ENCODE measurements around the gene ITGB7.

The ITGB7 gene

DNA sequence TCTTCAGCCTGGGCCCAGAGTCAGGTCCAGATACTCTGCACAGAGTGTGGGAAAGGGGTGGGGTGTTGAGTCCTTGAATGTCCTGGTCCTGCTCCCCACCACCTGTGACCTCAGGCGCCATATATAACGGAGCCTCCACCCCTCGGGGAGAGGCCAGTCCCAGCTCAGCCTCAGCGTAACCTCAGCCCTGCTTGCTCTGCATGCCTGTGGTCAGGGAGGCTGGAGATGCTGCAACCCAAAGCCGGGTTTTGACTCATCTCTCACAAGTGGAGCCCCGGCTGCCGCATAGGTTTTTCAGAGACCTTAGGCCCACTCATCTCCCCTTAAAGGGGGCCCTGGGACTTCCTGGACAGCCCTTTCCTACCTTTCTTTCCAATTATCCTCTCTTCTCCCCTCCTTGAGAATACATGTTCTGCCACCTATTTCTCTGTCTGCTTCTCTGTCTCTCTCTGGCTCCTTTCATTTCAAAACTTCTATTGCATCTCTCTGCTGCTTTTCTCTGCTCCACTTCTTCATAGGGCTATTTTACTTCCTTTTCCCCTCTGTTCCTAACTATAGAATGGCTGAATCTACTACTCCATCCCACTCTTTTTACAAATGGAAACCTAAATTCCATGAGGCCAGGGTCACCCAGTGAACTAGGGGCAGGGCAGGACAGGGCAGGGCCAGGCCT, 1.2 kb downstream of the ITGB7 start:
- no peak for TF ChIP-seq SIN3A (IDR thresholded peaks at IDR 0.05; ENCODE audit: borderline replicate concordance, insufficient read depth, low read length)
- no peak for TF ChIP-seq TAF1 (IDR thresholded peaks at IDR 0.05; ENCODE audit: borderline replicate concordance, insufficient read depth, low read length)
- TF ChIP-seq, protein P1, sequence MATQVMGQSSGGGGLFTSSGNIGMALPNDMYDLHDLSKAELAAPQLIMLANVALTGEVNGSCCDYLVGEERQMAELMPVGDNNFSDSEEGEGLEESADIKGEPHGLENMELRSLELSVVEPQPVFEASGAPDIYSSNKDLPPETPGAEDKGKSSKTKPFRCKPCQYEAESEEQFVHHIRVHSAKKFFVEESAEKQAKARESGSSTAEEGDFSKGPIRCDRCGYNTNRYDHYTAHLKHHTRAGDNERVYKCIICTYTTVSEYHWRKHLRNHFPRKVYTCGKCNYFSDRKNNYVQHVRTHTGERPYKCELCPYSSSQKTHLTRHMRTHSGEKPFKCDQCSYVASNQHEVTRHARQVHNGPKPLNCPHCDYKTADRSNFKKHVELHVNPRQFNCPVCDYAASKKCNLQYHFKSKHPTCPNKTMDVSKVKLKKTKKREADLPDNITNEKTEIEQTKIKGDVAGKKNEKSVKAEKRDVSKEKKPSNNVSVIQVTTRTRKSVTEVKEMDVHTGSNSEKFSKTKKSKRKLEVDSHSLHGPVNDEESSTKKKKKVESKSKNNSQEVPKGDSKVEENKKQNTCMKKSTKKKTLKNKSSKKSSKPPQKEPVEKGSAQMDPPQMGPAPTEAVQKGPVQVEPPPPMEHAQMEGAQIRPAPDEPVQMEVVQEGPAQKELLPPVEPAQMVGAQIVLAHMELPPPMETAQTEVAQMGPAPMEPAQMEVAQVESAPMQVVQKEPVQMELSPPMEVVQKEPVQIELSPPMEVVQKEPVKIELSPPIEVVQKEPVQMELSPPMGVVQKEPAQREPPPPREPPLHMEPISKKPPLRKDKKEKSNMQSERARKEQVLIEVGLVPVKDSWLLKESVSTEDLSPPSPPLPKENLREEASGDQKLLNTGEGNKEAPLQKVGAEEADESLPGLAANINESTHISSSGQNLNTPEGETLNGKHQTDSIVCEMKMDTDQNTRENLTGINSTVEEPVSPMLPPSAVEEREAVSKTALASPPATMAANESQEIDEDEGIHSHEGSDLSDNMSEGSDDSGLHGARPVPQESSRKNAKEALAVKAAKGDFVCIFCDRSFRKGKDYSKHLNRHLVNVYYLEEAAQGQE (IDR thresholded peaks at IDR 0.05; ENCODE audit: insufficient read depth in 1 of 2, low read depth in 2 of 2, low read length in 2 of 2), result no peak
- no peak for TF ChIP-seq POLR2AphosphoS5 (IDR thresholded peaks at IDR 0.05; ENCODE audit: low read depth, low read length)
- no peak for TF ChIP-seq FOXP2 (optimal IDR thresholded peaks at IDR 0.05; ENCODE audit: borderline replicate concordance, extremely low read depth, extremely low read length, insufficient read depth)

DNA sequence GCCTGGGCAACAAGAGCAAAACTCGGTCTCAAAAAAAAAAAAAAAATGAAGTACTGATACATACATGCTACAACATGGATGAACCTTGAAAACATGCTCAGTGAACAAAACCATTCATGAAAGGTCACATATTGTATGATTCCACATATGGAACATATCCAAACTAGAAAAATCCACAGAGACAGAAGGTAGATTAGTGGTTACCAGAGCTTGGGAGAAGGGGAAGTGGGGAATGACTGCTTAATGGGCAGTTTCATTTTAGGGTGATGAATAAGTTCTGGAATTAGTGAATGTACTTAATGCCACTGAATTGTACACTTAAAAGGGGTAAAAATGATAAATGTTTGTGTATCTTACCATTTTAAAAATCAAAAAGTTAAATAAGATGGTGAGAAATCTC, 2.7 kb downstream of the ITGB7 start:
- TF ChIP-seq POLR2AphosphoS5 (IDR thresholded peaks at IDR 0.05; ENCODE audit: low read depth, low read length) (no peak), SIN3A (IDR thresholded peaks at IDR 0.05; ENCODE audit: borderline replicate concordance, insufficient read depth, low read length) (no peak), FOXP2 (optimal IDR thresholded peaks at IDR 0.05; ENCODE audit: borderline replicate concordance, extremely low read depth, extremely low read length, insufficient read depth) (no peak), TAF1 (IDR thresholded peaks at IDR 0.05; ENCODE audit: borderline replicate concordance, insufficient read depth, low read length) (no peak)
- TF ChIP-seq, protein P1 (IDR thresholded peaks at IDR 0.05; ENCODE audit: insufficient read depth in 1 of 2, low read depth in 2 of 2, low read length in 2 of 2), result no peak

DNA sequence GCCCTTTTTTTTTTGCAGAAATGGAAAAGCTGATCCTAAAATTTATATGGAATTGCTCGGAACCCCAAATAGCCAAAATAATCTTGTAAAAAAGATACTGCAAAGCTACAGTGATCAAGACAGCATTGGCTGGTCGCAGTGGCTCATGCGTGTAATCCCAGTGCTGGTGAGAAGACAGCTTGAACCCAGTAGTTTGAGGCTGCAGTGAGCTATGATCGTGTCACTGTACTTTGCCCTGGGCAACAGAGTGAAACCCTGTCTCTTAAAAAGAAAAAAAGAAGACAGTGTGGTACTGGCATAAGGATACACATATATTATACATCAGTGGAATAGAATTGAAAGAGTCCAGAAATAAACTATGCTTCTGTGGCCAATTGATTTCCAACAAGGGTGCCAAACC, 5.4 kb downstream of the ITGB7 start:
- TF ChIP-seq TAF1 (IDR thresholded peaks at IDR 0.05; ENCODE audit: borderline replicate concordance, insufficient read depth, low read length), result no peak

DNA sequence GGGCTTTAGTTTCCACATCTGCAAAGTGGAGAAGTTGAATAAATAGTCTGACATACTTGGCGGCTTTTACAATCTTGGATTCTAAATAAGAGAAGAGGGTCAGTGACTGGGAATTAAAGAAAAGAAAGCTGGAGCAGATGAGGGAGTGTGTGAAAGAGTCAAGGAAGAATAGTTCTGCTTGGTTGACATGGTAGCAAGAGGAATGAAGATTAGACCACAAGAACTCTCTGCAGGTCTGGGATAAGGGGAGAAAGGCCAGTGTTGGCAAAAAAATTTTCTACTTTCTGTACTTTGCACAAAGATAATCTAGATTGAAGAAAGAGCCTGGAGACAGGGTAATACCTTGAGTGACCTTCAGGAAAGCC, 5.9 kb downstream of the ITGB7 start:
- no peak for TF ChIP-seq SIN3A (IDR thresholded peaks at IDR 0.05; ENCODE audit: borderline replicate concordance, insufficient read depth, low read length)
- TF ChIP-seq TAF1 (IDR thresholded peaks at IDR 0.05; ENCODE audit: borderline replicate concordance, insufficient read depth, low read length), result no peak
- no peak for TF ChIP-seq POLR2AphosphoS5 (IDR thresholded peaks at IDR 0.05; ENCODE audit: low read depth, low read length)

DNA sequence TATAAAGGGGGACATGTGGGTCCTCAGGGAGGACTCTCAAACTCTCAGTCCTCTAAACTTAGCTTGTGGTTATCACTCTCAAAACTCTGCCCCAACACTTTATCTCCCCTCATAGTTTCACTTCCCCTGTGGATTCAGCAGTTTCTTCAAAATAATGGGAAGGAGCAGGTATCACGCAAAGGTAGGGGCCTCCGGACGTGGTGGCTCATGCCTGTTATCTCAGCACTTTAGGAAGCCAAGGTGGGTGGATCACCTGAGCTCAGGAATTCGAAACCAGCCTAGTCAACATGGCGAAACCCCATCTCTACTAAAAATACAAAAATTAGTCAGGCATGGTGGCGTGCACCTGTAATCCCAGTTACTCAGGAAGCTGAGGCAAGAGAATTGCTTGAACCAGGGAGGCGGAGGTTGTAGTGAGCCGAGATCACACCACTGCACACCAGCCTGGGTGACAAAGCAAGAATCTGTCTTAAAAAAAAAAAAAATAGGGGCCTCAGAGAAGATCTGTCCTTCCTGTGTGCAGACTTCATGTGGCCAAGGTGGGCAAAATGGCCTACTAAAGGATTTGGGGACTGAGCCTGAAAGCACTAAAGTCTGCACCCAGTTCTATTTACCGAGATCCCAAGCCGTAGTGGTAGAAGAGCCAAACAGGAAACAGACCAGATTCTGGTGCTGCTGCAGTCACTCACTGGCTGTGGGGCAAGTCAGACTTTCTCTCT, 6.4 kb downstream of the ITGB7 start:
- TF ChIP-seq TAF1 (IDR thresholded peaks at IDR 0.05; ENCODE audit: borderline replicate concordance, insufficient read depth, low read length) (no peak), POLR2AphosphoS5 (IDR thresholded peaks at IDR 0.05; ENCODE audit: low read depth, low read length) (no peak), FOXP2 (optimal IDR thresholded peaks at IDR 0.05; ENCODE audit: borderline replicate concordance, extremely low read depth, extremely low read length, insufficient read depth) (no peak), SIN3A (IDR thresholded peaks at IDR 0.05; ENCODE audit: borderline replicate concordance, insufficient read depth, low read length) (no peak)
- TF ChIP-seq, protein P1 (IDR thresholded peaks at IDR 0.05; ENCODE audit: insufficient read depth in 1 of 2, low read depth in 2 of 2, low read length in 2 of 2), result no peak

DNA sequence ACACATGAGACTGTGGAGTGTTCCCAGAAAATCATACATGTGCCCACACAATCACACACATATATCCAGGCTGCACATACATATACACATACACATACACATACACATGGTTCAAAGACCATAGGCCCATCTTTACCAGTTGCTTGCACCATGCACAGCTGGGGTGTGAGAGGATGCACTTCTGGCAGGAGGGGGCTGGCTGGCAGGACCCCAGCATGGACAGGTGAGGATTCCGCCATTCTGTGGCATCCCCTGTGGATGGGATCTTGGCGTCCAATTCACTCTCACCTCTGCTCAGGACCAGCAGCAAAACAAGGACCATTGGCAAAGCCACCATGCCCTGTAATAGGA, 7.0 kb downstream of the ITGB7 start:
- TF ChIP-seq, protein P1 (IDR thresholded peaks at IDR 0.05; ENCODE audit: insufficient read depth in 1 of 2, low read depth in 2 of 2, low read length in 2 of 2), result no peak
- TF ChIP-seq POLR2AphosphoS5 (IDR thresholded peaks at IDR 0.05; ENCODE audit: low read depth, low read length) (no peak), TAF1 (IDR thresholded peaks at IDR 0.05; ENCODE audit: borderline replicate concordance, insufficient read depth, low read length) (no peak), SIN3A (IDR thresholded peaks at IDR 0.05; ENCODE audit: borderline replicate concordance, insufficient read depth, low read length) (no peak), FOXP2 (optimal IDR thresholded peaks at IDR 0.05; ENCODE audit: borderline replicate concordance, extremely low read depth, extremely low read length, insufficient read depth) (no peak)

All from PFSK-1 (cell line).